Sigmoid colon (tissue), 4 donors: ENCODE results near the gene EMC8.

Experiments
- CTCF ChIP-seq, 4 experiments: fragments of 450-650 bp in 3 of 4; fragments of 200-600 bp in 1 of 4; IDR thresholded peaks; one replicate each; pipeline ENCODE4 v1.5.1; 2016 to 2019; ENCODE audit warnings: antibody characterized with exemption in 4 of 4, mild to moderate bottlenecking in 3 of 4, moderate library complexity in 2 of 4
- EP300 ChIP-seq, 4 donors: sonication (generic); formaldehyde crosslinking; IDR thresholded peaks; one replicate each; pipeline ENCODE4 v1.6.1; 2017; ENCODE audit warnings: antibody characterized with exemption in 4 of 4
- POLR2A ChIP-seq, 2 donors: fragments of 450-650 bp; IDR thresholded peaks; one replicate each; pipeline ENCODE4 v1.6.1; 2016; ENCODE audit warnings: antibody characterized with exemption in 2 of 2, mild to moderate bottlenecking in 2 of 2, moderate library complexity in 2 of 2
- POLR2AphosphoS5 ChIP-seq, 4 donors: sonication (generic); formaldehyde crosslinking; IDR thresholded peaks; one replicate each; pipeline ENCODE4 v1.6.1; 2017; ENCODE audit warnings: antibody characterized with exemption in 4 of 4

- no peak for TF ChIP-seq CTCF (IDR thresholded peaks at IDR 0.05)
- no peak for TF ChIP-seq EP300 (IDR thresholded peaks at IDR 0.05)
- TF ChIP-seq POLR2A (IDR thresholded peaks at IDR 0.05), result no peak
- TF ChIP-seq POLR2AphosphoS5 (IDR thresholded peaks at IDR 0.05), result no peak
Measured at GRCh38 chr16:85839681-85840240, 40.4 kb upstream of the EMC8 start.
